ENCODE data around the gene PPM1E. TPM values are rescaled to one million over a fixed set of nuclear protein-coding genes. Genes with fewer than 3 reads are reported as not detected.
A peak's percentile ranks its signal among the peaks of the same experiment; 100 is the strongest.
"Not testable (repeated sequence)": the region's sequence is repeated elsewhere in the genome, so short reads cannot be mapped to it uniquely, and the experiment has no call there.

PPM1E gene
- total RNA-seq, 1 donor from 2014 or later = 1.7 TPM

GRCh38 chr17:58947411-58947810, 191.8 kb downstream of the PPM1E start:
- DNase-seq (ENCODE audit: low spot score) = no peak

DNA sequence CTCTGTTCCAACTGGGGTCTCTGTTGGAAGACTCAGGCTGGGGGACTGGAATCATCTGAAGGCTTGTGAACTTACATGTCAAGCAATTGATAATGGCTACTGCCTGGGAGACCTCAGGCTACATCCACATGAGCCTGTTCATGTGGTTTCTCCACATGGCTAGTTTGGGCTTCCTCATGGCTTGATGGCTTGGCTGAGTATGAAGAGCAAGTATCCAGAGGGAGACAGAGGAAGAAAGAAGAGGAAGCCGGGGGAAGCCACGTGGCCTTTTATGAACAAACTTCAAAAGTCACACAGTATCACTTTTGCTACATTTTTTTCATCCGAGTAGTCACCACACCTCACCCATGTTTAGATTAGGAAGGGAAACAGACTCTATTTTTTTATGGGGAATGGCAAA, 192.2 kb downstream of the PPM1E start:
- DNase-seq (ENCODE audit: low spot score) = no peak

- not testable (repeated sequence) for DNase-seq (ENCODE audit: low spot score)
Observed at GRCh38 chr17:58954358-58954757, 198.7 kb downstream of the PPM1E start.

DNA sequence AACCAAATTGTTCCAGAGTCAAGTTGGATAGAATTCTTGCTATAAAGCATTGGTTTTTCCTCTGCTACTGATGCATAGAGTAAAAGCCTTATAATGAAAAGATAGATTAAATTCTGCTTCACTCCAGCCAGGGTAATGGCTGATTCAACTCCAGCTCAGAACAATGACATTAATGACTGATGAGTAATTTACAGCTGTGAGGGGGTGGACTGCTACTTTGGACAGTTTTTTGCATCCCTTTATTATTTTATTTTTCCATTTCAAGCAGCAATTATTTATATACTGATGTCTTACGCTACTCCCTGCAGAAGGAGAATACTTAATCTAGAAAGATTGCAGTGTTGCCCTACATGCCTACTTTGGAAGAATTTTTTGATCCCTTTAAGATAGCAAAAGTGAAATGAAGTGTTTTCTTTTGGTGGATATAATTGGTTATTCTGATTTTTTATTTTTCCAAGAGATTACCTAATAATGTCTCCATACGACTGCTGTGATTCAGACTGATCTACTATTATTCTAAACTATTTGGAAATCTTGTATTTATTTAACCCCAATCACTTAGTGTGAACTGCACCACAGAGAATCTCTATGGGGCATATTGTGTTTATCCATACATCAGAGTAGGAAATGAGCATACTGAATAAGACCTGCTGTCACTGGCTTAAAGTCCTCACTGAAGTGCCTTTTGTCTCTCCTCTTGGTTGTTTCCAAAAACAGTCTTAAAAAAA, 201.5 kb downstream of the PPM1E start:
- no peak for DNase-seq (ENCODE audit: low spot score)

GRCh38 chr17:58957725-58958073, 202.0 kb downstream of the PPM1E start:
- not testable (repeated sequence) for DNase-seq (ENCODE audit: low spot score)

DNA sequence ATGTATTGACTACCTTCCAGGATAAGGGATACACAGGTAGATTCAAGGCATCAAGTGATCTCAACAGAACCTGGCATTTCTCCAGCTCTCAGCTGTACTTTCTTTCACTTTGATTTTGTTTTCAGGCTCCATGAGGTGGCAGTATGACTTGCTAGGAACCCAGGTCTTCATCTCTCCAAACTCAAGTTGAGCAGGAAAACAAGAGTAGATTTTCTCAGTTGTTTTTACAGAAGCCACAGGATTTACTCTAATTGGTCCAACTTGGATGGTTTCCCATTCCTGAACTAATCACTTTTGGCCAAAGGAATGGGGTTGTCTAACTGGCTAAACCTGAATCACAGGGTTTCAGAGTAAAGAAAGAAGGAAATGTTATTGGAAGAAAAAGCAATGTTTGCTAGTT, 204.4 kb downstream of the PPM1E start:
- peak; percentile 10 for DNase-seq (ENCODE audit: low spot score)

DNA sequence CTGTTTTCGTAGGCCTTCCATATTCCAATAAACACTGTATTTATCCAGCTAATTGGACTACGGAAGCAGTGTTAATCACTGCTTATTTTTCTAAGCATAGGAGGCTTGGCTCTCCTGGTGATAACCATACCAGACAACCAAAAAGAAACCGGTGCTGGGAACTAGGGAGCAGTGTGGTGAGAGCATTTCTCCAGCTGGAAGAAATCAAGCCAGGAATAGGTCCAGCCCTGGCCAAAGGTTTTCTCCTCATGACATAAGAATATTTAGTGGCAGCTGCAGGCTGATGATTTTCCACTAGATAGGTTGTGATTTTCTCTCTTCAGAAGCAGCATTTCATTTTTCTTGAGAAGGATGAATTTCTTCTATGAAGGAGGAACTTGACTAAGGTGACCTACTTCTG, 209.6 kb downstream of the PPM1E start:
- no peak for DNase-seq (ENCODE audit: low spot score)

GRCh38 chr17:58966208-58966607, 210.6 kb downstream of the PPM1E start:
- DNase-seq (ENCODE audit: low spot score) = no peak

DNA sequence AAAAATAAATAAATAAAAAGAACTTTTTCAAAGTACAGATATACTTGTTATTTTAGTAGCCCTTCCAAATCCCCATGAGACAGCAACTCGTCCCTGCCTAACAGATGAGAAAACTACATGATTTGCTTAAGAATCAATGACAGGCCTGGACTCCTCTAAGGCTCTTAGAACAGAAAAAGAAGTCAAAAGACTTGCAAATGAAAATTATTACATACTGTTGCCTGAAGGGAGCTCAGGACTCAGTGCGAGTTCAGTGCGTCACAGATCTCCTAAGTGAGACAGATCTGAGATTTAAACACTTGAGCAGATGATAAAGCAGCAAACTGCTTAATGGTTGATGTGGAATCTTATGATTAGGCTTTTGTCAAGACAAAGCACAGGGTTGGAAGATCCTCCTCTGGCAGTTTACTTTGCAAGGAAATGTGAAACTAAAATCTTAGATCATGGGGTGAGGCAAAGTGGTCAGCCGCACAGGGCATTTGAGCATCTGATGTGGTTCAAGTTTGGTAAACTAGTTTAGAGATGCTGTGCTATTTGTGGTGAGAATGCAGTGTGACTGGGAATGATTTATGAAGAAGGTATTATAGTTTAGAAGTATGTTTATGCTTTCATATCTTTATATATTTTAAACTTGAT, 212.9 kb downstream of the PPM1E start:
- DNase-seq (ENCODE audit: low spot score) = no peak

DNA sequence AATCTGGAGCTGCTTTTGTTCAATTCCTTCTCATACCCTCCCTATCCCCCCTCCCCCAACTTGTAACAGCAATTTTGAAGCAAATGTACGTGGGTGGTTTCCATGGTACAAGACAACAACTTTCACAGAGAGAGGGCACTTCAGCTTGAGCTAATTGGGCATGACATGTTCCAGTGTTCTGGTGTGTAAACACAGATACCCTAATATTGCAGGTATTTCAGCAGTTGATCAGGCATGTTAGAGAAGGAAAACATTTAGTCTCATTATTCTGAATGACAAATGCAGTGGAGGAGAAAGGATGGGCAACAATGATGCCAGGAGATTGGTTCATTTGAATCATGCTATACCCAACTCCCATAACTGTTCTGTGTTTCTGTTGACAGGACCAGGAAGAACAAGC, 213.5 kb downstream of the PPM1E start:
- DNase-seq (ENCODE audit: low spot score) = no peak

DNA sequence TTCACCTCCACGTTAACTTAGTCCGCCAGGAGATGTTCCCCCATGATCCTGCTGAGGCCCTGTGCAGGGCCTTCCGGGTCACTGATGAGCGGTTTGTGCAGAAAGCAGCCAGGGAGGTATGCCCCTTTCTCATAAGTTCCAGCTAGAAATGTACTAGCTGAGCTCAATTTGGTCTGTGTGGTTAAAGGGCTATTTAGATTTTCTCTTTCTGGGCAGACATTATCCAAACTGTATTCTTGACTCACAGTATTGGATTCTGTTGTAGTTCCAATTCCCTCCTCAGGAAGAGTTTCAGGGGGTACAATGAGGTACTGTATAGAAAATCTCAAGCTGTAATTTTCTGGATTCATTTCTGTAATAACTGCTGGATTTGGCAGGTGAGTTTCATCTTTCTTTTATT, 214.0 kb downstream of the PPM1E start:
- DNase-seq (ENCODE audit: low spot score) = no peak

GRCh38 chr17:58970609-58971450, 215.2 kb downstream of the PPM1E start:
- DNase-seq (ENCODE audit: low spot score) = no peak

- no peak for DNase-seq (ENCODE audit: low spot score)
Observed at GRCh38 chr17:58974354-58974753, 218.7 kb downstream of the PPM1E start.

DNA sequence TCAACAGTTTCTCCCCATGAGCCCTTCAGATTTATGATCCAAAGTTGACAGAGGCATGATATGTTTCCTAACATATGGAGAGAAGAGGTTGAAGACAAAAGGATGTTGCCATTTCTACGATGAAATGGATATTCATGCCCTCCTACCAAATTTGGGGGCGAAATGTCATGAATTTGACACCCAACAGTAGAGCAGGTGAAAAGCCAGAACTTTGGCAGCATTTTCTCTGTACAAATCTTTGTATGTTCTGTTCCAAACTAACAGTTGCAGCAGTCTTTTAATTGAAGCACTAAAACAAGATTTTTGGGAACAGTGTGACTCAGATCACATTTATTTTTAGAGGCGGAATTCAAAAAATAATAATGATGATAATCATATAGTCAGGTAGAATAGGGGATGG, 220.9 kb downstream of the PPM1E start:
- no peak for DNase-seq (ENCODE audit: low spot score)

DNA sequence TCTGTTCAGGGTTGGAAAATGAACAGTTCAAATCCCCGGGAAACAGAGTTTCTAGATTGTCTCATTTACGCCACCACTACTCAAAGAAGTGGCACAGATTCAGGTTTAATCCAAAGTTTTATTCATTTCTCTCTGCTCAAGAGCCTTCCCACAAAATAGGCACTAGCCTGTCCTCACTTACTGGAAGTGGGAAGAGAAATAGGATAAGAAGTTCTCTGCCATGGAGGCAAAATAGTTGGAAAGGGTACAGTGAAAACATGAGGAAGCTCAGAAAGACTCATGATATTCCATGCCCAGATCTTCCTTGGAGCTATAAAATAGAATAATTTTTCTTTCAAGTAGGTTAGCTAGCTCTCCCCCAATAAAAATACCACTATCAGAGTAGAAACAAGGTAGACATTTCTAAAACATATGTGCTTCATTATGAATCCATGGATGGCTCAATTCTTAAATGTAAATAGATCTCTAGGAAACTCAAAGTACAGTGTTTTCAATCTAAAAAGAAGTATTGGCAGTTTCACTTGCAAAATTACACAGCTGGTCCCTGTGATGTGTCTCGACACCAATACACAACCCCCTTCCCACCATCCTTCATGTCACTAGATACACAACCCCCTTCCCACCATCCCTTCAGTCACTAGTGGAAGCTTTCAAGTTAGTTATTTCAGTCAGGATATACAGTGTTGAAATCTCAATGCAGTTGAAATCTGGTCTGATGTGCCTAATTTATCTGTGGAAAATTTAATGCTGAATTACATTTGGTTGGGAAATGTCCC, 225.2 kb downstream of the PPM1E start:
- no peak for DNase-seq (ENCODE audit: low spot score)

- no peak for DNase-seq (ENCODE audit: low spot score)
Observed at GRCh38 chr17:58982626-58983025, 227.0 kb downstream of the PPM1E start.

- no peak for DNase-seq (ENCODE audit: low spot score)
Observed at GRCh38 chr17:58985367-58985766, 229.7 kb downstream of the PPM1E start.

- DNase-seq (ENCODE audit: low spot score) = no peak
Observed at GRCh38 chr17:58985971-58986370, 230.3 kb downstream of the PPM1E start.

- DNase-seq (ENCODE audit: low spot score) = no peak
Observed at GRCh38 chr17:58989629-58990028, 234.0 kb downstream of the PPM1E start.

GRCh38 chr17:58991718-58992331, 236.2 kb downstream of the PPM1E start:
- DNase-seq (ENCODE audit: low spot score) = peak; percentile 1

- no peak for DNase-seq (ENCODE audit: low spot score)
Observed at GRCh38 chr17:58993311-58993710, 237.7 kb downstream of the PPM1E start.

Data from umbilical cord (tissue), 2 donors.